ENCODE measurements around the gene CRTAC1.

CRTAC1 gene

DNA sequence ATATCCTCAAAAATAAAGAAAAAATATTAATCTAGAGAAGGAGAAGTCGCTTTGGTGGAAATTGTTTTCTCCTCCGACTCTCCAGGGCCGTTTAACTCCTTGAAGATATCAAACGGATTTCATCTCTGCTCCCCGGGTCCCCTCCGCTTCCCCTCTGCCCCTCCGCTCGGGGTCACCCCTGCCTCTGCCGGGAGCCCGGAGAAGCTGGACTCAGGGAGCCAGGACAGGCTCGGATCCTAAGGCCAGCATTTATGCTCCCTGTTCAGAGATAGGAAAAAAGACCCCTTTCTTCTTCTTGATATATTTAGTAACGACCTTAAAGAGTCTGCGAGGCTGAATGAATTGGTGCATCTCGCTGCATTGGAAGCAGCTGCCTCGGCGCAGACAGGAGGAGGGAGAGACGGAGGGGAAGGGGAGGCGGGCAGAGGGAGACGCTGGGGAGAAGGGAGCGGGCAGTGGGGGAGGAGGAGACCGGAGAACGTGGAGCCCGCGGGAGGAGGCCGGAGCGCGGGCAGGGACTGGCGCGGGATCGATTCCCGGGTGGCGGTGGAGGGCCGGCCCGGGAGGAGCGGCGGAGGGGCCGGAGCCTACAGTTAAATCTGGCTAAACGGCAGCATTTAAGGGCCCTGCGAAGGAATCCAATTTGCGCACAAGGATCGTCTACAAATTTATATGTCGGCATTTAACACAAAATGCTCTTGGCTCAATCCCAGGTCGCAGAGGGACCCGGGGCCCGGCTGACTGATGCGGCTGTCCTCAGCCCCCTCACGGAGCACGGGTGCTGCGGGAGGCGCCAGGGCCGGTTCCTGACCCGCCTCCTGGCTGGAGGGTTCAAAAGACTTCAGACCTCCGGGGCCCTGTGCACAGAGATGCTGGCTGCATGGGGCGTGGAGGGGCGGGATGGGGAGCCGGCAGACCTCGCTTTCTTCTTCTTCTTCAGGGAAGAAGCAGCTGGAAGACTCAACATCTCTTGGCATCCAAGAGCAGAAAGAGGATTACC lies 55.6 kb downstream of the CRTAC1 start:
- no peak for DNase-seq (ENCODE audit: low read depth in 3 of 3)

DNA sequence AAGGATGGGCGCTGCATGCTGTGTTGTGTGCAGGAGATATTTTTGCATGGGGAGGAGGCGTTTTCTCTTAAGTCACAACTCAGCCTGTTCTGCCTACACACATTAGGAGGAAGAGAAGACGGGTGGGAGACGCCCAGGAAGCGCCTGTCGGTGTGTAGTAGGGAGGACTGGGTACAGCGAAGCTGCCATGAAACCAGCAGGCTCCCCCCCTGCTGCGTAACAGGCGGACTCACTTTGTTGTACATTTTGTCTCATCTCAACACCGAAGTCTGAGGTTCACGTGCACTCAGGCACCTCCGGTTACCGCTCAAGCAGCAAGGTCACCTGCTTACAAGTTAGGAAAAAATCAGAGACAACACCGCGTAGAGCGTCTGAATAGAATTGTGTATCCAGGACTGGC lies 56.3 kb downstream of the CRTAC1 start:
- no peak for DNase-seq (ENCODE audit: low read depth in 3 of 3)

DNA sequence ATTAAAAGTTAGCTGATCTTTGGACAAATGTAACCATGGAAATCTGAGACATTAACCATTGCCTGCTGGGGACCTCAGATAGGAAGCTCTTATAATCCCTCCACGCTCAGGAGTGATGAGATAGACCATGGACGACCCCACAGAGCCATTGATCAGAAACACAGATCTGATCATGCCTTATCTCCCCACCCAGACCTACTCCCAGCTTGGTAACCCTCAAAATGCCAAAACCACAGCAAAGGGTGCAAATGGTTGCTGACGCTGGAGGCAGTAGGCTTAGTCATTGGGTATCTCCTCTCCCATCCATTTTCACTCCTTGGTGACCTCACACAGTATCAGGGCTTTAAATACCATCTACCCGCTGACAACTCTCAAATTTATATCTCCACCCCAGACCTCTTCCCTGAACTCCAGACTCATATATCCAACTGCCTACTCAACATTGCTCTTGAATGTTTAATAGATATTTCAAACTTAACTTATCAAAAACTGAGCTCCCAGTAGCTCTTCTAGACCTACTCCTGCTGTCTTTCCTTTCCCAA lies 60.8 kb downstream of the CRTAC1 start:
- DNase-seq (ENCODE audit: low read depth in 3 of 3) = no peak

DNA sequence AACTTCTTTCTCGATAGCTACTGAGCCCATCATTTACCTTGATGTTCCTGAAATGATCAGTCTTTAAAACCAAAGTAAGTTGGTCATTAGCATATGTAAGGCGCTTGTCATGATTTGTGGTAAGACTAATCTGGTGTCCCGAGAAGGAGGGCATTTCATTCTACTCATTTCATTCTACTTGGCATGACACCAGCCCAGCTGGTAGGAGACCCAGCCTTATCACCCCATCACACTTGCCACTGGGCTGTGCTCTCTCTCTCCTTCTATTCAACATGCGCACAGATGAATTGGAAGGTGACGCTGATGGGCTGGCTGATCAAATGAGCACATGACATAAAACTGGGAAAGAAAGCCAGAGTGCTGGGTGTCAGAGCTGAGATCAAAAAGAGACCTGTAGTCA lies 65.7 kb downstream of the CRTAC1 start:
- DNase-seq (ENCODE audit: low read depth in 3 of 3) = no peak

DNA sequence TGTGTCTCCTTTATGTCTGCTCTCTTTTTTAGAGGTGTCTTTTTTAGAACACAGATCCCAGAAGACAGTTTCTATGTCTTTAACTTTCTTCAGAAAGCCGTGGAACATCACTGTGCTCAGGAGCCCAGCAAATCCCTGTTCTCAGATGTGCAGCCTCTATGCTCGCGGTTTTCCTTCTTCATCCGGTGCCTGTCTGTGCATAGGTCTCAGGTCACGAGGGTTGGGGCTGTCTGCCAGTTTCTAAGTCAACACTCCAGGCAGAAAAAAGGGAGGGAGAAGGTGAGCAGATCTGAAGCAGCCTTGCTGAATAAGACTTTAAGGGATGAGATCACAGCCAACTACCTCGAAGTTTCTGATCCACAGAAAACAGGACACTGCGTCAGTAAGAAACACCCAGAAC lies 68.5 kb downstream of the CRTAC1 start:
- no peak for DNase-seq (ENCODE audit: low read depth in 3 of 3)

DNA sequence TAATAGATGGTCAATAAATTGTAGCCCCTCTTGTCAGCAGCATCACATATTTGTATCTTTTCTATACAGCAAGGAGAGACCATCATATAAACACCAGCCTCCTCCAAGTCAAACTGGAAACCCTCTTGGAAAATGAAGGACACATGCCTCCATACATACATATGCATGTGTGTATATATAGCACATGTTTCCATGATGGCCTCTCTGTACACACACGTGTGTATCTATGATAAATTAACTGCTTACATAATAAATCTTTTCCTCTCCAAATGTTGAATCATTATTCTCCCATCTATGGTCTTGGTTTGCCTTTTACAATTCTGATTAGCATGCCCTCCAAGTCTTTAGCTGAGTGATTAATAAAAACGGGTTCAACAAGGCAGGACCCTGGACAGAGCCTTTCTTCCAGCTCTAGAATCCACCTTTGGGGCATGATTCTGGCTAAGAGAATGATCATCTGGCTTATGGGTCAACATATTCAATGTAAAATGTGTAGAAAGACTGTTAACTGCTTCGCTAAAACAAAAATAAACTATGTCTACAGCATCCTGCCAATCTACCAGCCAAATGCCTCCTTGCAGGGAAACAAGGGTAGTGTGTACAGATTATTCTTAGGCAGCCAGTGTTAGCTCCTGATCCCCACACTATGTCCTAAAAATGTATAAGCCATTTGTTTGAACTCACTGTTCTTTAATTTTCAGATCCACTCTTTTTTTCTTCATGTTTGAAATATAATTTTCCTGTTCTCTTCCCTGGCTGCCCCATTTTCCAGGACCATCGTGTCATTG lies 70.0 kb downstream of the CRTAC1 start:
- no peak for DNase-seq (ENCODE audit: low read depth in 3 of 3)

DNA sequence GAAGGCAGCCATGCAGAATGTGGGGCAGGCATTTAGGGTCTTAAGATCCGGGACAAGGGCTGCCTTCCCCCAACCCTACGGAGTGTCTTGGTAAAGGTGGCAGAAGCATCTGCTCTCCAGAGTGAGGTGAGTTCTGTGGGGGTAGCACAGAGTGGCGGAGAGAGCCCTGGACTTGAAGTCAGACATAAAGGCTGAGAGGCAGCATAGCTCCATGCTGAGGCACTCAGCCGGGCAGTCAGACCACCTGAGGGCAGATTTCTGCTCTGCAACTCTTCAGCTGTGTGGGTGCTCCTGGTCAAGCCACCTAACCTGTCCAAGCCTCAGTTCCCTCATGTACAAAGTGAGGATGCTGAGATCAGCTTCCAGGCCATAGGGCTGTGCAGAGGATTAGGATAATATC lies 81.0 kb downstream of the CRTAC1 start:
- no peak for DNase-seq (ENCODE audit: low read depth in 3 of 3)

DNA sequence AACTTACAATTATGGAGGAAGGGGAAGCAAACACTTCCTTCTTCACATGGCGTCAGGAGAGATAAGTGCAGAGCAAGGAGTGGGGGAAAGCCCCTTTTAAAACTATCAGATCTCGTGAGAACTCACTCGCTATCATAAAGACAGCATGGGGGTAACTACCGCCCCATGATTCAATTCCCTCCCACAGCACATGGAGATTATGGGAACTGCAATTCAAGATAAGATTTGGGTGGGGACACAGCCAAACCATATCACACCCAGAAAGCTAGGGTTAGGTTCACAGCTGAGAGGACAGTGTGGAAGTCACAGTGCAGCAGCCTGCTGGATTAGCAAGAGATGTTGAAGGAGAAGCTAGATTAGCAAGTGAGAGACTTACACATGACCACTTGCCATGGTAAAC lies 81.6 kb downstream of the CRTAC1 start:
- no peak for DNase-seq (ENCODE audit: low read depth in 3 of 3)

DNA sequence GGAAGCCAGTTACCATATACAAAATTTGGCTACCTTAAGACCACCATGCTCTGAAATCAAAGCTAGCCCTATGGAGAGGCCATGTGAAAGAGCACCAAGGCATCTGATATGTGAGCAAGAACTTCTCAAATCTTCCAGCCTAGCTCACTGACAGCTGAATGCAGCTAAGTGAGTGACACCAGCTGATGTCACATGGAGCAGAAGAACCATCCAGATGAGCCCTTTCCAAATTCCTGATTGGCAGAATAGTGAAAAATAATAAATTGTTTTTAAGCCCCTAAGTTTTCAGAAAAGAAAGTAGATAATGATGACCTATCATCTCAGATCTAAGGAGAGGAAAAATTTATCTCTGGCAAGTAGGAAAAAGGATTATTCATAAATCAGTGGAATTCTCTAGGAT lies 85.6 kb downstream of the CRTAC1 start:
- no peak for DNase-seq (ENCODE audit: low read depth in 3 of 3)

DNA sequence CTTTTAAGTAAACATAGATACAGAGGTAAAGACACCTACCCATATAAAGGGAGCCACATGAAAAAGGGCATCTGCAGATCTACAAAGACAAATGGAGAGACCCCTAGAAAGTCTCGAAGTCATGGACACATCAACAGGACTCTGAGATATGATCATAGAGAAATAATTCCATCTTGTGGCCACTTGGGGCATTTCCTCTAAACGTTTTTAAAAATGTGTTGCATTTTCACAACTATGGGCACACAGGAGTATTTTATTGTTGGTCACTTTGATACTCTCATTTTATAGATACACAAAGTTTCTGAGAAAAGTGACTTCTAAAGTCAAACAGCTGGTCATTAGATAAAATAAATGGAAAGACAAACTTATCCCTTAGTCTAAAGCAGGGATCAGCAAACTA lies 87.1 kb downstream of the CRTAC1 start:
- DNase-seq (ENCODE audit: low read depth in 3 of 3) = no peak

DNA sequence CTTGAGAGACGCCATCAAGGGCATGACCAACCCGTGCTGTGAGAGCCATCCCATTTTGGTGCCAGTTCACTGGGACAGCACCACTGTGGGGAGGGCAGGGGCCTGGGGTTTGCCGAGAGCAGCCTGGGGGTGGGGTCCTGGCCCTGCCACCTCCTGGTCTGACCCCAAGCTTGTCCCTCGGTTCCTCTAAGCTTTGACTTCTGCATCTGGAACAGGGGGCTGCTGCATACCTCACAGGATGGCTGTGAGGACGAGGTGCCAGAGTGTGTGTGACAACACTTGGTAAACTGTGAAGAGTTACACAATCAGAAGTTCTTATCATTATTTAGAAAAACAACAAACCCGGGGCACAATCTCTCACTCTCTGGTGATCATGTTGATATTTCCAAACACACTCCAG lies 89.9 kb downstream of the CRTAC1 start:
- DNase-seq (ENCODE audit: low read depth in 3 of 3) = no peak

DNA sequence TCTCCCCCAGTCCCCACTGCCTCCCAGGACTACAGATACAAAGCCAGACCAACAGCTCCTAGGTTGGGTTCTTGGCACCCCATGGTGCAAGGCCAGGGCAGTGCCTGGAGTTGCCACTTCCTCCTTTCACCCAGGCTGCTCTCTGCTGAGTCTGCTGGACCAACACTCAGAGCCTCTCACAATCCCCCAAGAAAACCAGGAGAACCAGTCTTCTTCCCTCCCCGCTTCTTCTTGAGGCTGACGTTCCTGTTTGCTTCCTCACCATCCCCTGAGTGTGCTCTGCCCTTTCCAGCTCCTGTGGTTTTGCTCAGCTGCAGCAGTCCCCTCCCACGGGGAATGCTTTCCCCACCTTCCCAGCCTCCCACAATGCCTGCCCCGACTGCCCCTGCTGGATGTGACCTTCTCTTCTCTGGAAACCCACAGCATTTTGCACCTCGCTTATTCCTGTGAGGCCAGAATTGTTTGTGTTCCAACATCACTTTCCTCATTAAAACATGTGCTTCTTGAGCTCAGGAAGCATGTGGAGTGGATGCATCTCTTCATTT lies 90.9 kb downstream of the CRTAC1 start:
- no peak for DNase-seq (ENCODE audit: low read depth in 3 of 3)

DNA sequence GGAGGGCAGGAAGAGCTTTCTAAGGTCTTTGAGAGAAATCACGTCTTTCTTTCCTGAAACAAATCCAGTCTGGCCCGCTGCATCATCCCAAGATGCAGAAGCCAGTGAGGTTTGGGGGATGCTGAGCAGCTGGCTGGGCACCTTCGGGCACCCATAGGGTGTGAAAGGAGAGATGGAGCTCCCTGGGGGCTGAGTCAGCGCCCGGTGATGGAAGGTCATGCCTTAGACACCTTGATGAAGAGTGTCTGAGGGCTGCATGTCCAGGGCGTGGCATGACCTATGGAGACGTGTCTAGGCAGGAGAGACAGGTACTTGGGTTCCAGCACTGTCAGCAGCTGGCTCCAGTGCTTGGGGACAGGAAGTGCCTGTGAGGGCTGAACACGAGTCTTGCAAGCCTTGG lies 92.5 kb downstream of the CRTAC1 start:
- no peak for DNase-seq (ENCODE audit: low read depth in 3 of 3)

DNA sequence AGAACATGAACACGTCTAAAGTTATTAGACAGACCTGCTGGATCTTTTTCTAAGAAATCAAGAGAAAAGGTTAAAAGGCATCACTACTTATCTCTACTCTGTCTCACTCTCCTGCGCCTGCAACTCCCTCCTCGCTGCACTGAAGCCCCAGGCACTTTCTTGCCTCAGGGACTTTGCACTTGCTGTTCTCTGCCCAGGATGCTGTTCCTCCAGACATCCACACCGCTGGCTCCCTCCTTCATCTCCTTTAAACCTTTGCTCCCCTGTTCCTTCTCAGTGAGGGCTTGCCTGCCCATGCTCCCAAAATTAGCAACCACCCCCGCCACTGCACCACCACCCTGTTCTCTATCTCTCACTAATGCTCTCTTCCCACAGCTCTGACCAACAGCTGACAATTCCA lies 93.4 kb downstream of the CRTAC1 start:
- no peak for DNase-seq (ENCODE audit: low read depth in 3 of 3)

DNA sequence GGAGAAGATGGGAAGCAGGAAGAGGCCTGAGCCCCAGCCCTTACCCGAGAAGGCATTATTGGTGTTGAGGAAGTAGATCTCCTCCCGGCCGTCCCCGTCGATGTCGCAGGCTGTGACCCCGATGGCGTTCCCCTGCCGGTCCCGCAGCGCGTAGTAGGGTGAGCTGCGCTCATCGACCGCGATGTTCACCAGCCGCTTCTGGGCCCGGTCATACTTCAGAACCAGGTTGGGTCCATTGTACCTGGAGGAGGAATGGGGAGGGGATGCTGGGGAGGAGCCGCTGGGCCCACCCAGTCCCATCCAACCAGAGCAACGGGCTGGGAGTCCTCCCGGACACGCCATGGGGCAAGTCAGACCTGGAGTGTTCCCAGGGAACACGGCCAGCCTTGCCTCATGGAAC lies 94.3 kb downstream of the CRTAC1 start:
- no peak for DNase-seq (ENCODE audit: low read depth in 3 of 3)

DNA sequence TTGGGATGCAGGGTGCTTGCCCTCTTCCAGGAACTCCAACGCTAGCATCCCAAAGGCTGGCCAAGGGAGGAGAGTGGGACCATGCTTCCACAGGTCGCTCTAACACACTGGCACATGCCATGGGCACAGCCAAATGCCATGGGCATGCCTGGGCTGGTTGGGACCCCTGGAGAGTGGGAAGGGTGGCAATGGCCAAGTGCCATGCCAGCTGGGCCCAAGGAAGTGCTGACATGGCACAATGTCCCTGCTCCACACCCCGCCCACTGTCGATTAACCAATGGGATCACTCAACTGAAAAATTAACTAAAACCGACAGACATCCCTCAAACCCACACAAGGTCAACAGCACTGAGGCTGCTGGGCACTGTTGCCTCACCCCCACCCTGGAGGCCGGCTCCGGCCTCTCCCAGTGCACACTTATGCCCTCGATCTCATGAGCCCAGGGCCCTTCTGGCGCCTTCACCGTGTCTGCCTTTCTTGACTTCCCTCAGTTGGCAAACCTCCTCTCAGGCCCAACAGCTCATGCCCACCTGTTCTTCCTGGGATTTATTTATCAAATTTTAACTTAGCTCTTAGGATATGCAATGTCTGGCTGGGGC lies 97.4 kb downstream of the CRTAC1 start:
- no peak for DNase-seq (ENCODE audit: low read depth in 3 of 3)

DNA sequence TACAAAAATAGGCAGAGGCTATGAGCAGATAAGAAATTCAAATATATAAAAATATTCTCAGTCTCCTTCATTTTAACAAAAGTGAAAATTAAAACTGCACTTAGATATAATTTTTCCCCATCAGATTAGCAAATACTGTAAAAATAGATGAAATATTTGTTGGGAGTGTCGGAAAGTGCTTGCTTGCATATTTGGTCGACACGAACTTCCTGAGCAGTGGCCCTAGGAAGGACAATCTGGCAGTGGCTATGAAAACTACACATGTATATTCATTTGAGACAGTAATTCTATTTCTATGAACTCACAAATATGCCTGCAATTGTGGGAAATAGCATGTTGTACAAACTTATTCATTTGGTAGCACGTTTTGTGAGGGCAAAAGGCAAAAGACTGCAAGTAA lies 99.4 kb downstream of the CRTAC1 start:
- DNase-seq (ENCODE audit: low read depth in 3 of 3) = no peak

DNA sequence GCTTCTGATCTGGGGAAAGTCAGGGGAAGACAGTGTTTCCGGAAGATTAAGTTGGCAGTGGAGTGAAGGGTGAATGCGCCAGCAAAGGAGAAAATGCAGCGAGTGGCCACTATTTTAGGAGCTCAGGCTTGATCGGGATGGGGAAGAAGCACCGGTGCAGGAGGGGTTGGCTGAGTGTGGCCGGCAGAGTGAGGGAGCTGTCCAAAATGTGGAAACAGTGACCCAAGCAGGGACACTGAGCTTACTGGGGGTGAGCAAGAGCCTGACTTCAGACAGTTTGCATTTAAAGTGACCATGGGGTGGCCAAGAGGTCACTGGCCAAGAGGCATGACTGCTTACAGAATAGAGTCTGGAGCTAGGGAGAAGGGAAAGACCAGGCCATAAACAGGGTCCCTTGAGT lies 101.5 kb downstream of the CRTAC1 start:
- no peak for DNase-seq (ENCODE audit: low read depth in 3 of 3)

DNA sequence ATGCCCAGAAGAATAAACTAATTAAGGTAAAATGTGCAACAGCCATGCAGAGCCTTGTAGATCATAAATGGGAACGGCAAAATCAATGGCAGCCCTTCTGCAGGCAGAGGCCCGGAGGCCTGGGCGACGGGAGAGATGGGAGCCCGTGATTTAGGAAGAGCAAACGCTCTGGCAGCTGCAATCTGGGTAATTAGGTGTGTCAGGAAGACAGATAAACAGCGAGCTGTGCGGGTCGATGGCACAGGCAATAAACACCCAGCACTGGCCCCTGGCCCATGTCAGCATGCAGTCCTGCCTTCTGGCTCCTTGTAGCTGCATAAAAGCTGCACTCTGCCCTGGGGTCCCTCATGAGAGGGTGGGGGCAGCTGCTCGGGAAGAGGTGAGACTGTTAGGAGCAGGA lies 102.8 kb downstream of the CRTAC1 start:
- DNase-seq (ENCODE audit: low read depth in 3 of 3) = no peak

DNA sequence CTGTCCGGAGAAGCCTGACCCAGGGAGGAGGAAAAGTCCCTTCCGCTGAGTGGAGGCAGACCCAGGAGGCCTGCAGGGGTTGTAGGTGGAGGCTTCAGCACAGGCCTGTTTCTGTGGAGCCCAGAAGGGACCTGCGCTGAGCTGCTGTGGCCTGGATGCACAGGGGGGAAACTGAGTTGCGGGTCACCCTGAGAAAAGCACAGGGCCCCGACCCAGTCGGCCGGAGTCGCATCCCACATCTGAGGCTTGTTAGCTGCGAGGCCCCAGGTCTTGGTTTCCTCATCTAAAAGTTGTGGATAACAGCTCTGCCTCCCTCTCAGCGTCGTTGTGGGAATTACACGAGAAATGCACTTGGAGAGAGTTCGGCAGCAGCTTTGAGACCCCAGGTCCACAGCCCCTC lies 104.4 kb downstream of the CRTAC1 start:
- no peak for DNase-seq (ENCODE audit: low read depth in 3 of 3)

DNA sequence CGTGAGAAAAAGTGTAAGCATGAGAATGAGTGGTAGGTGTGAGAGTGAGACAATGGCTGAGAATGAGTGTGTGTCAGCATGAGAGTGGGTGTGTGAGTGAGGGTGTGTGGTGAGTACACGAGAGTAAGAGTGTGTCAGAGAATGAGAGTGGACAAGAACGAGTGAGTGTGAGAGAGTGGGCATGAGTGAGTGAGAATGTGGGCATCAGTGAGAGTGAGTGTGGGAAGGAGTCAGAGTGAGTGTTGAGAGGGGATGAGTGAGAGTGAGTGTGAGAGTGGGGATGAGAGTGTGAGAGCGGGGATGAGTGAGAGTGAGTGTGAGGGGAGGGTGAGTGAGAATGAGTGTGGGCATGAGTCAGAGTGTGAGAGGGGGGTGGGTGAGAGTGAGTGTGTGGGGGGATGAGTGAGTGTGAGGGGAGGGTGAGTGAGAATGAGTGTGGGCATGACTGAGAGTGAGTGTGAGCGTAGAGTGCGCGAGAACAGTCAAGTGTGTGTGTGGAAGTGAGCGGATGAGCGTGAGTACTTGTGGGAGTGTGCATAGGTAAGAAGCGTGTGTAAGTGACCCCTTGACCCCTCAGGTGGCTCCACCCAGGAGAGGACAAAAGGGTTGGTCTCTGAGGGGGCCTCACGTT lies 105.0 kb downstream of the CRTAC1 start:
- DNase-seq (ENCODE audit: low read depth in 3 of 3) = no peak

DNA sequence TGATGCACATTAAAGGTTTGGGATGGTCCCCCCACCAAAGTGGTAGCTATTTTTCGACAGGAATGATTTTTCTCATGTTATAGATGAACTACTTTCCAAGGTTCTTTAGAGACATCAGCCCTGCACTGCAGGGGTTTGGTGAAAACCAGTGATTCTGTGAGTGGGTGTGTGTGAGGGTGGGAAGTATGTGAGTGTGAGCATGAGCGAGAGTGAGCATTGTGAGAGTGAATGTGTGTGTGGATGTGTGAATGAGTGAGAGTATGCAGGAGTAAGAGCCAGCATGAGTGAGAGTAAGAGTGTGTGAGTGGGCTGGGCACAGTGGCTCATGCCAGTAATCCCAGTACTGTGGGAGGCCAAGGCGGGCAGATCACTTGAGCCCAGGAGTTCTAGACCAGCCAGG lies 105.7 kb downstream of the CRTAC1 start:
- no peak for DNase-seq (ENCODE audit: low read depth in 3 of 3)

All from stimulated activated CD4-positive, alpha-beta T cell treated with anti-CD3 and anti-CD28 coated beads, TNF-alpha, amount 100 ng/mL, for 4 hours (primary cell).